T-cell (primary cell): ENCODE measurements around the gene ADCK1. TPM values are rescaled to one million over a fixed set of nuclear protein-coding genes. Genes with fewer than 3 reads are reported as not detected.

ENCODE experiments used
- ATAC-seq, 4 experiments: fragments of 200-7000 bp in 3 of 4; fragments of 150-1000 bp in 1 of 4; cut with Tn5 transposase; replicated peaks in 1 of 4; 1 replicate in 3 of 4; 2 replicates in 1 of 4; pipeline ENCODE4 v1.10.0; 2021; ENCODE audit warnings: moderate library complexity in 3 of 4, mild to moderate bottlenecking in 2 of 4, moderate number of reproducible peaks in 1 of 4
- CTCF ChIA-PET, 2 donors: fragments of 300-600 bp; sonication (Branson Sonifier 250); formaldehyde crosslinking; loops; one replicate each; lab custom pipeline; 2022; ENCODE audit warnings: antibody characterized with exemption in 2 of 2; lab: Charles Lee
- POLR2A ChIA-PET, 2 donors: fragments of 300-600 bp; sonication (Branson Sonifier 250); formaldehyde crosslinking; loops; one replicate each; lab custom pipeline; 2022; ENCODE audit warnings: antibody characterized with exemption in 2 of 2; lab: Charles Lee
- DNase-seq, 35 experiments: peaks; one replicate each; pipeline versions ENCODE4 v3.0.0 to v3.0.0-alpha.2; 2013 to 2023
- H3K27ac ChIP-seq: one replicate; pipeline ENCODE4 v1.5.1; 2013; ENCODE audit warnings: low read length
- H3K27me3 ChIP-seq, 2 experiments: replicated peaks in 1 of 2; 1 replicate in 1 of 2; 2 replicates in 1 of 2; pipeline versions ENCODE4 v1.6.1 to v1.7.0; 2013; ENCODE audit warnings: low read length in 1 of 2, mixed read lengths in 1 of 2; ENCODE audit not compliant: control insufficient read depth in 2 of 2, insufficient read depth in 2 of 2; ENCODE audit errors: extremely low read depth in 1 of 2
- H3K36me3 ChIP-seq, 2 donors: 1 replicate in 1 of 2; 2 replicates in 1 of 2; pipeline versions ENCODE4 v1.6.1 to v1.7.0; 2013; ENCODE audit warnings: low read length in 1 of 2; ENCODE audit not compliant: control insufficient read depth in 2 of 2, insufficient read depth in 1 of 2; ENCODE audit errors: extremely low read depth in 1 of 2
- H3K4me1 ChIP-seq, 2 experiments: 1 replicate in 1 of 2; 2 replicates in 1 of 2; pipeline versions ENCODE4 v1.6.1 to v1.7.0; 2013; ENCODE audit warnings: low read length in 2 of 2, mixed read lengths in 1 of 2; ENCODE audit not compliant: insufficient read depth in 2 of 2, control insufficient read depth in 1 of 2; ENCODE audit errors: extremely low read depth in 1 of 2
- H3K4me3 ChIP-seq, 2 donors: 1 replicate in 1 of 2; 2 replicates in 1 of 2; pipeline versions ENCODE4 v1.5.1 to v1.7.0; 2013; ENCODE audit warnings: mild to moderate bottlenecking in 2 of 2, low read length in 1 of 2, moderate library complexity in 1 of 2; ENCODE audit not compliant: control insufficient read depth in 1 of 2; ENCODE audit errors: extremely low read depth in 1 of 2
- H3K9me3 ChIP-seq: 2 replicates; pipeline ENCODE4 v1.7.0; 2013
- H3K27ac Mint-ChIP-seq, 2 donors: one replicate each; pipeline ENCODE4 v1.8.0; 2020 to 2021; ENCODE audit warnings: mild to moderate bottlenecking in 2 of 2, mixed read lengths in 2 of 2
- H3K27me3 Mint-ChIP-seq, 2 donors: one replicate each; pipeline ENCODE4 v1.8.0; 2021 to 2022; ENCODE audit warnings: mixed read lengths in 2 of 2
- H3K36me3 Mint-ChIP-seq: one replicate; pipeline ENCODE4 v1.8.0; 2021; ENCODE audit warnings: mixed read lengths
- H3K4me1 Mint-ChIP-seq, 3 donors: one replicate each; pipeline ENCODE4 v1.8.0; 2020 to 2022; ENCODE audit warnings: mixed read lengths in 3 of 3, mild to moderate bottlenecking in 1 of 3
- H3K4me3 Mint-ChIP-seq, 3 donors: one replicate each; pipeline ENCODE4 v1.8.0; 2020 to 2022; ENCODE audit warnings: mild to moderate bottlenecking in 3 of 3, mixed read lengths in 3 of 3, moderate library complexity in 3 of 3
- H3K9me3 Mint-ChIP-seq, 3 donors: one replicate each; pipeline ENCODE4 v1.8.0; 2020 to 2022; ENCODE audit warnings: mixed read lengths in 3 of 3
- WGBS: methylation state at CpG from one replicate; pipeline ENCODE4 v1.1.5; 2013; ENCODE audit warnings: missing lambda C conversion rate; ENCODE audit not compliant: insufficient coverage; 5-methylcytosine and 5-hydroxymethylcytosine counted together
- total RNA-seq, 35 experiments: library from RNA in 6 of 35; stranded (reverse) in 6 of 35; fragments of 120-200 nt in 1 of 35; gene quantifications; one replicate each; pipeline versions ENCODE4 v1.2.1 to v1.2.4 and lab custom pipeline; 2013 to 2026

Gene ADCK1
- total RNA-seq, 5 donors from 2014 or later (not counting 1 experiment from before 2014, with no cell fraction given), result 6.3 to 16.1 (median 9.1) TPM

DNA sequence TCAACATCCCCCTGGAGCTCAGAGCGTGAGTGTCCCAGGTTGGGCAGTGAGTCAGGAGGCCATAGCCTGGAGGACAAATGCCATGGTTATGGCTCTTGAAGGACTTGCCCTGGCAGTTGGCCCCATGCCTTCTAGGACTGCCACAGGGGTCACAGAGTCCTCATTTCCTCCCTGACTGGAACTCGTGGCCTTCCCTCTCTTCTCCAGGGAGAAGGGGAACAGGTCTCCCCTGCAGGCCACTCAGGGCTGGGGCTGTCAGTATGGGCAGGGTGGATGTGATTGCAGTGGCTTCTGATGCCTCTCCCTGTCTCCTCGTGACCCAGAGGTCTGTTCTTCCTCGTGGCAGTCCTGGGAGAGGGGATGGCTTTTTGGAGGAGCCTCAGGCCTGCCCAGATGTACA is 70.7 kb downstream of the ADCK1 start:
- no peaks in the 10 kb centered on the region for H3K4me1 ChIP-seq
- no peaks in the 10 kb centered on the region for H3K9me3 ChIP-seq
- peaks cover 48% of the 10 kb centered on the region for H3K36me3 Mint-ChIP-seq
- peaks cover 0 to 5% (median 0%) of the 10 kb centered on the region in 3 donors for H3K4me1 Mint-ChIP-seq
- H3K9me3 Mint-ChIP-seq, result no peaks in the 10 kb centered on the region
- no peak overlapping the region for H3K4me3 Mint-ChIP-seq
- H3K36me3 ChIP-seq, result peaks cover 0 to 3% of the 10 kb centered on the region in 2 donors
- no peak for DNase-seq
- POLR2A ChIA-PET, result no interaction called here
- 100% methylated on average over 1 of the region's 4 CpGs for WGBS
- CTCF ChIA-PET, result no interaction called here
- ATAC-seq, result no peak
- H3K4me3 ChIP-seq, result no peak overlapping the region
- H3K27ac Mint-ChIP-seq, result no peak overlapping the region
- H3K27ac ChIP-seq, result no peak overlapping the region
- H3K27me3 ChIP-seq, result peaks cover 0 to 2% of the 10 kb centered on the region in 2 experiments
- no peaks in the 10 kb centered on the region for H3K27me3 Mint-ChIP-seq

DNA sequence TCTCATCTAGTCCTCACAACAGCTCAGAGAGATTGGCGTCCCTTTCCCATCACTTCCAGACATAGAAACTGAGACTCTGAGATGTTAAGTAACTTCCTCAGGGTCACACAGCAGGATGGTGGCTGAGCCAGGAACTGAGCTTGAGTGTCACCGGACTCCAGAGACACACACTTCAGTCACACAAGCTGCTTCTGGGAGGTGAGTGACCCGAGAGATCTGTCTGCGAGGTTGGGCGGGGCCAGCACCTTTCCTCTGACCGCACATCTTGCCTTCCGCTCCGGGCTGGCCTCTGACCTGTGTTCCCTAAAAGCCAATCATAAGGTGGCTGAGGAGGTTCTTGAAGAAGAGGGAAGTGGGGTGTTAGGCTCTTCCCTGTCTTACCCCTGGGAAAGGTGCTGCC is 72.2 kb downstream of the ADCK1 start:
- no peaks in the 10 kb centered on the region for H3K4me1 ChIP-seq
- no peak overlapping the region for H3K4me3 Mint-ChIP-seq
- DNase-seq (no peak), ATAC-seq (no peak)
- no peaks in the 10 kb centered on the region for H3K36me3 ChIP-seq
- H3K27ac Mint-ChIP-seq, result no peak overlapping the region
- ChIA-PET POLR2A (no interaction called here), CTCF (interaction anchor here in 1 of 2 donors (2.1 kb wide), 1 partner anchor 10 kb away, joined by 9 read pairs; no protein-coding TSS in a partner anchor)
- no peaks in the 10 kb centered on the region for H3K9me3 Mint-ChIP-seq
- peaks cover 55% of the 10 kb centered on the region for H3K36me3 Mint-ChIP-seq
- H3K4me3 ChIP-seq, result no peak overlapping the region
- WGBS, result 100% methylated on average over 2 of the region's 8 CpGs
- H3K27me3 Mint-ChIP-seq, result no peaks in the 10 kb centered on the region
- H3K9me3 ChIP-seq, result no peaks in the 10 kb centered on the region
- H3K4me1 Mint-ChIP-seq, result peaks cover 0 to 5% (median 0%) of the 10 kb centered on the region in 3 donors
- H3K27ac ChIP-seq, result no peak overlapping the region
- no peaks in the 10 kb centered on the region for H3K27me3 ChIP-seq

DNA sequence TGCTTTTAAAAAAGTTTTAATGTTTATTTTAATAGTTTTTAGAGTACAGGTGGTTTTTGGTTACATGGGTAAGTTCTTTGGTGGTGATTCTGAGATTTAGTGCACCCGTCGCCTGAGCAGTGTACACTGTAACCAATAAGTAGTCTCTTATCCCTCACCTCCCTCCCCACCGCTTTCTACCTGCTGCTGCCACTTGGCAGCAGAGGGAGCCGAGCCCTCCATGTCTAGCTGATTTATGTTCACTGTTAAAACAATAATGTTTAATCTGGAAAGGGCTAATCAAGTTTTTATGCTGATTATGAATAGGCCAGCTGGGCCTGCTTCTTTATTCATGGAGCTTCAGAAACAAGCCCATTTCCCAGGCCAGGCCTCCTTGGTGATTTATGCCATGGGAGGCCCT is 73.1 kb downstream of the ADCK1 start:
- ChIA-PET POLR2A (no interaction called here), CTCF (interaction anchor here (0.8 to 2.1 kb wide), 2 partner anchors 9 to 11 kb away, joined by 3 to 9 read pairs; no protein-coding TSS in a partner anchor)
- H3K27me3 Mint-ChIP-seq, result no peaks in the 10 kb centered on the region
- no peak overlapping the region for H3K27ac Mint-ChIP-seq
- no peak for ATAC-seq
- DNase-seq, result no peak
- no peak overlapping the region for H3K27ac ChIP-seq
- H3K27me3 ChIP-seq, result no peaks in the 10 kb centered on the region
- no peaks in the 10 kb centered on the region for H3K9me3 ChIP-seq
- no peak overlapping the region for H3K4me3 Mint-ChIP-seq
- no peak overlapping the region for H3K4me3 ChIP-seq
- H3K4me1 ChIP-seq, result no peaks in the 10 kb centered on the region
- peaks cover 54% of the 10 kb centered on the region for H3K36me3 Mint-ChIP-seq
- no peaks in the 10 kb centered on the region for H3K9me3 Mint-ChIP-seq
- no peaks in the 10 kb centered on the region for H3K36me3 ChIP-seq
- WGBS, result no CpG with 5 or more reads among the region's 4 CpGs
- peaks cover 0 to 5% (median 0%) of the 10 kb centered on the region in 3 donors for H3K4me1 Mint-ChIP-seq

DNA sequence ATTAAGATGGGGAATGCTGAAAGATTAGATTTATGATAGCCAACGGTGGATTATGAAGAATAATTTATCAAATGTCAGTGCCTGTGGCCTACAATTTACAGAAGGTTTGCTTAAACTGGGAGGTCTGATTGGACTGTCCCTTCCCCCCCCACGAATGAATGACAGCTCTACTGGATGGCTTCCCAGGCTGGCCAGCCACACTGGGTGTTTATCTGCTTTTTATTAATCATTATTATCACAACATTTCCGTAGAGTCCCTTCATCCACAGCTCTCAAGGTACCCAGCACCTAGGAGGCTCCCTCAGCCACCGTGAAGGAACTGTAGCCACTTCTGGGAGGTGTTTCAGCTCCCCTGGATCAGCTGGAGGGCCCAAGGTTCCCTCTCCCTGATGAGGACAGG is 78.9 kb downstream of the ADCK1 start:
- no peaks in the 10 kb centered on the region for H3K27me3 ChIP-seq
- WGBS, result no CpG with 5 or more reads among the region's 4 CpGs
- ATAC-seq (no peak), DNase-seq (no peak)
- no peaks in the 10 kb centered on the region for H3K27me3 Mint-ChIP-seq
- no peak overlapping the region for H3K27ac Mint-ChIP-seq
- no peak overlapping the region for H3K4me3 Mint-ChIP-seq
- H3K36me3 Mint-ChIP-seq, result peaks cover 35% of the 10 kb centered on the region
- no peak overlapping the region for H3K4me3 ChIP-seq
- no peaks in the 10 kb centered on the region for H3K4me1 ChIP-seq
- ChIA-PET CTCF (no interaction called here), POLR2A (no interaction called here)
- no peaks in the 10 kb centered on the region for H3K9me3 ChIP-seq
- no peak overlapping the region for H3K27ac ChIP-seq
- H3K36me3 ChIP-seq, result peaks cover 0 to 2% of the 10 kb centered on the region in 2 donors
- H3K9me3 Mint-ChIP-seq, result no peaks in the 10 kb centered on the region
- H3K4me1 Mint-ChIP-seq, result no peaks in the 10 kb centered on the region

DNA sequence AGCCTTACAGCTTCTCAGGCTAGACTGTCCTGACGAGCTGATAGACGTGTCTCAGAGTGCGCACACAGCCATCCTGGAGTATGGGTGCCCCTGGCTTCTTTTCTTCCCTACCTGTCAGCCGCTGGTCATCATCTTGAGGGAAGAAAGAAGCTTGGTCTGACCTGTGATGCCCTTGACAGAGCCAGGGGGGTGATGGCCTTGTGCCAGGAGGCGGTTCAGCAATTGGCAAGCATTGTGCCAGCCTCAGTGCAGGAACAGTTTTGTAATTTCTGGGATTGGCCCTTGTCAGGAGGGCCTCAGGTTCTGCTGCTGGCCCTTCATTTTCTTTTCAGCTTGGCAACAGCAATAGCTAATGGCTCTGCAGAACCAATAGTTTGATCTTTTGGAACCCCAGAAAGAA is 80.1 kb downstream of the ADCK1 start:
- no peak for DNase-seq
- peaks cover 25% of the 10 kb centered on the region for H3K36me3 Mint-ChIP-seq
- WGBS, result 89% methylated on average over 3 of the region's 5 CpGs
- H3K27ac Mint-ChIP-seq, result no peak overlapping the region
- Histone ChIP-seq H3K9me3 (no peaks in the 10 kb centered on the region), H3K27ac (no peak overlapping the region), H3K4me3 (no peak overlapping the region), H3K4me1 (no peaks in the 10 kb centered on the region), H3K36me3 (peaks cover 0 to 2% of the 10 kb centered on the region in 2 donors), H3K27me3 (no peaks in the 10 kb centered on the region)
- H3K4me3 Mint-ChIP-seq, result no peak overlapping the region
- ATAC-seq, result no peak
- H3K9me3 Mint-ChIP-seq, result no peaks in the 10 kb centered on the region
- H3K27me3 Mint-ChIP-seq, result no peaks in the 10 kb centered on the region
- ChIA-PET POLR2A (no interaction called here), CTCF (no interaction called here)
- no peaks in the 10 kb centered on the region for H3K4me1 Mint-ChIP-seq

DNA sequence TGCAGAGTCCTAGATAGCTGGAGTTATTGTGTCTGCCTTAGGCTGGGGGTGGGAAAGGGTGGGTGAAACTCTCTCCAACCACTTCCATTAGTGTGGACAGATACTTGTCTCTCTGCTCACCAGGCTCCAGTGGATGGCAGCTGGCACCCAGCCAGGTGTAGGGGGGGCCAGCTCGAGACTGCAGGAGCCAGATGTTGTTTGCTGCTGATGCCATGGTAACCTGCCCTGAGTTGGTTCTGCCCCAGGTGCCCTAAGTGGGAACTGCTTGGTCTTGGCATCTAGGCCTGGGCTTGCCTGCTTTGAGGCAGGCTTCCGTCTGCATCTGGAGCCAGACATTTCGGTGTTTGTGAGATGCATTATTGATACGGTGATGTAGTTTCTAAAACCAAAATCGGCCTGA is 82.2 kb downstream of the ADCK1 start:
- ChIA-PET POLR2A (no interaction called here), CTCF (no interaction called here)
- Histone ChIP-seq H3K9me3 (no peaks in the 10 kb centered on the region), H3K36me3 (peaks cover 0 to 2% of the 10 kb centered on the region in 2 donors), H3K27me3 (no peaks in the 10 kb centered on the region), H3K4me3 (no peak overlapping the region), H3K27ac (no peak overlapping the region), H3K4me1 (no peaks in the 10 kb centered on the region)
- Mint-ChIP-seq H3K9me3 (no peaks in the 10 kb centered on the region), H3K36me3 (peaks cover 22% of the 10 kb centered on the region), H3K4me1 (peaks cover 0 to 4% (median 0%) of the 10 kb centered on the region in 3 donors), H3K27me3 (no peaks in the 10 kb centered on the region), H3K27ac (no peak overlapping the region), H3K4me3 (no peak overlapping the region)
- 67% methylated on average over 3 of the region's 5 CpGs for WGBS
- DNase-seq (peak in 1 of 35 experiments; percentile 5), ATAC-seq (no peak)

DNA sequence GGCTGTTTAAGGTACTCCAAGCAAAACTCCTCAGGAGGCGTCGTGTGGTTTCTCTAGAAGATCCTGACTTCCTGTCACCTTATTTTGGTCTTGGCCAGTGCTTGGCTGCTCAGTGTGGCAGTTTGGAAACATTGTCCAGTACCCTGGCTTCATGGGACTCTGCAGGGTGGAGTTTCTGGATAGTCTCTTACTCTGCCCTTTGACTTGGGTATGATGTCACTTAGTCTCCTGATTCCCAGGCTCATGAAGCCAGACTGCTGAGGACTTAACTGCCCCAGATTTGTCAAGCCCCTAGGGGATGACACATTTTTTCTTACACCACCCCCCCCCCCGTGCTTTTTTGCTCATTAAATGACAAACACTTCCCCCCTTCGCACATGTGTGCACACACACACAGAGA is 82.7 kb downstream of the ADCK1 start:
- CTCF ChIA-PET, result no interaction called here
- H3K4me1 Mint-ChIP-seq, result peaks cover 0 to 5% (median 0%) of the 10 kb centered on the region in 3 donors

More for the DNA sequence above, 82.7 kb downstream of the ADCK1 start:
- POLR2A ChIA-PET, result no interaction called here
- no peaks in the 10 kb centered on the region for H3K27me3 Mint-ChIP-seq
- H3K27ac Mint-ChIP-seq, result no peak overlapping the region
- DNase-seq (no peak), ATAC-seq (no peak)
- no peak overlapping the region for H3K4me3 ChIP-seq
- no peak overlapping the region for H3K27ac ChIP-seq
- H3K4me1 ChIP-seq, result no peaks in the 10 kb centered on the region
- no peaks in the 10 kb centered on the region for H3K9me3 ChIP-seq
- H3K27me3 ChIP-seq, result no peaks in the 10 kb centered on the region
- H3K9me3 Mint-ChIP-seq, result peaks cover 0 to 2% (median 0%) of the 10 kb centered on the region in 3 donors
- H3K4me3 Mint-ChIP-seq, result no peak overlapping the region
- 68% methylated on average over 2 of the region's 4 CpGs for WGBS
- peaks cover 2 to 5% of the 10 kb centered on the region in 2 donors for H3K36me3 ChIP-seq
- peaks cover 23% of the 10 kb centered on the region for H3K36me3 Mint-ChIP-seq
